OCI-LY7 (cell line): Measurements from ENCODE around the gene OR2AT4. TPM values are rescaled to one million over a fixed set of nuclear protein-coding genes. Genes with fewer than 3 reads are reported as not detected.

Source experiments
- BruUV-seq: library from RNA; stranded (reverse); fragments of 400-500 nt; replicated peaks from 2 replicates; lab custom pipeline; 2021; lab: Mats Ljungman, UMichigan
- CTCF ChIA-PET: fragments of 300-600 bp; sonication (Branson Sonifier 250); formaldehyde crosslinking; loops from one replicate; lab custom pipeline; 2022; ENCODE audit warnings: antibody characterized with exemption; ENCODE audit not compliant: unreplicated experiment; lab: Charles Lee
- POLR2A ChIA-PET: fragments of 300-600 bp; sonication (Branson Sonifier 250); formaldehyde crosslinking; loops from one replicate; lab custom pipeline; 2022; ENCODE audit warnings: antibody characterized with exemption; lab: Charles Lee
- DNase-seq: peaks from one replicate; pipeline ENCODE4 v3.0.0-alpha.2; 2015; ENCODE audit warnings: low spot score
- H2AFZ ChIP-seq: fragments of 200-600 bp; sonication (generic), shearing (Covaris generic); 2 replicates; pipeline ENCODE4 v1.6.1; 2014; ENCODE audit warnings: mild to moderate bottlenecking, antibody characterized with exemption, low read length, moderate library complexity
- H3K27ac ChIP-seq: fragments of 200-600 bp; sonication (generic); 2 replicates; pipeline ENCODE4 v1.5.1; 2014; ENCODE audit warnings: mixed run types, low read depth, mild to moderate bottlenecking, moderate library complexity, low read length, inconsistent platforms; ENCODE audit not compliant: poor library complexity, severe bottlenecking
- H3K36me3 ChIP-seq: fragments of 200-600 bp; sonication (generic); 2 replicates; pipeline ENCODE4 v1.6.1; 2014; ENCODE audit warnings: mild to moderate bottlenecking, antibody characterized with exemption, low read length, moderate library complexity, mixed read lengths; ENCODE audit not compliant: insufficient read depth
- H3K4me1 ChIP-seq: fragments of 200-600 bp; sonication (generic); 2 replicates; pipeline ENCODE4 v1.5.1; 2014; ENCODE audit warnings: mild to moderate bottlenecking, low read length; ENCODE audit not compliant: insufficient read depth, poor library complexity, severe bottlenecking
- H3K4me2 ChIP-seq: fragments of 200-600 bp; sonication (generic); 2 replicates; pipeline ENCODE4 v1.6.1; 2014; ENCODE audit warnings: mild to moderate bottlenecking, low read length
- H3K4me3 ChIP-seq: fragments of 200-600 bp; sonication (generic); 2 replicates; pipeline ENCODE4 v1.5.1; 2014; ENCODE audit warnings: mild to moderate bottlenecking, low read depth, low read length; ENCODE audit not compliant: poor library complexity, severe bottlenecking
- H3K79me2 ChIP-seq: fragments of 200-600 bp; sonication (generic); 2 replicates; pipeline ENCODE4 v1.6.1; 2016; ENCODE audit warnings: low read depth, mild to moderate bottlenecking, low read length, moderate library complexity, mixed read lengths; ENCODE audit not compliant: insufficient read depth
- H3K9me2 ChIP-seq: fragments of 200-600 bp; sonication (generic); 2 replicates; pipeline ENCODE4 v1.6.1; 2016; ENCODE audit warnings: mild to moderate bottlenecking, low read length, mixed read lengths; ENCODE audit not compliant: insufficient read depth
- H3K9me3 ChIP-seq: fragments of 200-600 bp; sonication (generic); 2 replicates; pipeline ENCODE4 v1.6.1; 2014; ENCODE audit warnings: mild to moderate bottlenecking, mixed run types, low read length, mixed read lengths
- H4K20me1 ChIP-seq: fragments of 200-600 bp; sonication (generic); 2 replicates; pipeline ENCODE4 v1.6.1; 2014; ENCODE audit warnings: mild to moderate bottlenecking, antibody characterized with exemption, low read length, moderate library complexity, mixed read lengths; ENCODE audit not compliant: insufficient read depth
- CTCF ChIP-seq: fragments of 200-600 bp; sonication (generic); conservative IDR thresholded peaks from 2 replicates; pipeline ENCODE4 v1.5.1; 2014; ENCODE audit warnings: mild to moderate bottlenecking, antibody characterized with exemption, low read length, moderate library complexity, mixed read lengths
- EZH2phosphoT487 ChIP-seq: fragments of 200-600 bp; sonication (generic); IDR thresholded peaks from 2 replicates; pipeline ENCODE4 v1.6.1; 2018; ENCODE audit warnings: low read depth, borderline replicate concordance, mild to moderate bottlenecking, mixed run types, antibody characterized with exemption, low read length, moderate library complexity, mixed read lengths
- intact Hi-C: fragments of 100-400 bp; cut with micrococcal nuclease; formaldehyde crosslinking; loops from one replicate; pipeline ENCODE4 v1.10.0; 2022; ENCODE audit not compliant: unreplicated experiment
- total RNA-seq, 2 experiments: library from RNA; depleted of rRNA in 1 of 2; stranded (reverse); fragments of >200 nt in 1 of 2; shearing (Covaris generic) in 1 of 2; gene quantifications; 2 replicates each; pipeline ENCODE4 v1.2.3, GENCODE V29; 2014 to 2022

OR2AT4 gene
- total RNA-seq, 2 experiments from 2014 or later = not detected

- H3K9me3 ChIP-seq = peaks cover 3% of the 10 kb centered on the region; the same call in 1 of the 2 replicates
- no peaks in the 10 kb centered on the region for H4K20me1 ChIP-seq
- no peaks in the 10 kb centered on the region for H3K36me3 ChIP-seq
- no peak for DNase-seq
- no peak overlapping the region for H3K27ac ChIP-seq
- no peak overlapping the region for H2AFZ ChIP-seq
- no peaks in the 10 kb centered on the region for H3K4me1 ChIP-seq
- POLR2A ChIA-PET = interaction anchor here (0.6 kb wide), 1 partner anchor 13 kb away, joined by 3 read pairs; no protein-coding TSS in a partner anchor
- no peaks in the 10 kb centered on the region for H3K9me2 ChIP-seq
- no TSS peak for BruUV-seq
- no peak for TF ChIP-seq CTCF
- TF ChIP-seq EZH2phosphoT487 = no peak
- intact Hi-C loops = no loop called here
- CTCF ChIA-PET = no interaction called here
- no peak overlapping the region for H3K4me3 ChIP-seq
- no peaks in the 10 kb centered on the region for H3K79me2 ChIP-seq
- no peak overlapping the region for H3K4me2 ChIP-seq
These were observed 27.2 kb downstream of the OR2AT4 start for GRCh38 chr11:75069473-75069872.

- H3K4me2 ChIP-seq = no peak overlapping the region
- intact Hi-C loops = no loop called here
- no peak overlapping the region for H3K4me3 ChIP-seq
- ChIA-PET POLR2A (interaction anchor here (0.6 kb wide), 1 partner anchor 12 kb away, joined by 3 read pairs; no protein-coding TSS in a partner anchor), CTCF (no interaction called here)
- H3K9me2 ChIP-seq = no peaks in the 10 kb centered on the region
- no peaks in the 10 kb centered on the region for H3K79me2 ChIP-seq
- no peak for DNase-seq
- no peak overlapping the region for H2AFZ ChIP-seq
- H3K9me3 ChIP-seq = peaks cover 3% of the 10 kb centered on the region; the same call in 1 of the 2 replicates
- H4K20me1 ChIP-seq = no peaks in the 10 kb centered on the region
- no TSS peak for BruUV-seq
- no peaks in the 10 kb centered on the region for H3K4me1 ChIP-seq
- H3K27ac ChIP-seq = no peak overlapping the region
- TF ChIP-seq EZH2phosphoT487 (no peak), CTCF (no peak)
- no peaks in the 10 kb centered on the region for H3K36me3 ChIP-seq
These were observed 27.7 kb downstream of the OR2AT4 start for GRCh38 chr11:75068993-75069392.

- Histone ChIP-seq H3K36me3 (no peaks in the 10 kb centered on the region), H3K79me2 (no peaks in the 10 kb centered on the region), H3K9me3 (peaks cover 3% of the 10 kb centered on the region; the same call in 1 of the 2 replicates), H2AFZ (no peak overlapping the region), H3K27ac (no peak overlapping the region), H3K4me2 (no peak overlapping the region), H3K4me1 (no peaks in the 10 kb centered on the region), H3K9me2 (no peaks in the 10 kb centered on the region), H4K20me1 (no peaks in the 10 kb centered on the region), H3K4me3 (no peak overlapping the region)
- intact Hi-C loops = no loop called here
- DNase-seq = no peak
- BruUV-seq = no TSS peak
- CTCF ChIA-PET = no interaction called here
- POLR2A ChIA-PET = no interaction called here
- TF ChIP-seq EZH2phosphoT487 (no peak), CTCF (no peak)
These were observed 28.1 kb downstream of the OR2AT4 start for GRCh38 chr11:75068559-75068958.
